Measurements from ENCODE around the gene EP400.
"Not testable (repeated sequence)": the region's sequence is repeated elsewhere in the genome, so short reads cannot be mapped to it uniquely, and the experiment has no call there.

Gene EP400

DNA sequence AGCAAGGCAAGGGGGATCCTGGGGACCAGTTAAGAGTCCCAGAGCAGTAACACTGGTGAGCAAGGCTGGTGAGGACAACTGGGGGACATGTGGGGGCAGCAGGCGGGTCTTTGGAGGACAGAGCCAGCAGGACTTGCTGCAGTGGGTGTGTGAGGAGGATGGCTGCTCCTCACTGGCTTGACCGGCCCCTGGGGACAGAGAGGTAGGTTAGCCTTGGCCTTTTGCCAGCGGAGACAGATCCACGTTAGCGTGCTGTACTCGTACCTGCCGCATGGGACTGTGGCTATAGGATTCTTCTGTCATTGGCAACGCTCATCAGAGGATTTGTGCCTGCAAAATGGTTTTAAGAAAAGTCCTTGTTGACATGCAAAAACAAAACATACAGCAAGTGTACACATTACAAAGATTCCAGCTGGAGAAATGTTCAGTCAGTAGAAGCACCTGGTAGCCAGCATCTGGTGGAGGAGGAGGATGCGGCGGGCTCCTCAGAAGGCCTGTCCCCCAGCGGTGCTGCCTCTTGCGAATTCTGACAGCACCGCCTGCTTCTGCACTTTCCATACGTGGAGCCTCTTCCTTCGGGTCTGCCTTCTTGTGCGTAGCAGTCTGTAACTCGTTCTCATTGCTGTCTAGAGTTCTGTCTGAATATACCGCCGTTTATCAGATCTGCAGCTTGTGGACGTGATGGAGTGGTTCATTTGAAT lies 91.3 kb downstream of the EP400 start:
- H3K4me3 ChIP-seq (ENCODE audit: low read depth, low read length), result no peak overlapping the region
- no peaks in the 10 kb centered on the region for H3K9me3 ChIP-seq (ENCODE audit: control insufficient read depth, insufficient read depth, low read length)
- no peak overlapping the region for H3K9ac ChIP-seq (ENCODE audit: low read depth, low read length)
- H3K4me1 ChIP-seq (ENCODE audit: control insufficient read depth, insufficient read depth, low read length), result no peaks in the 10 kb centered on the region
- H3K36me3 ChIP-seq (ENCODE audit: control insufficient read depth, insufficient read depth, low read length), result peaks cover 55% of the 10 kb centered on the region
- no peaks in the 10 kb centered on the region for H3K27me3 ChIP-seq (ENCODE audit: control insufficient read depth, insufficient read depth, low read length)

DNA sequence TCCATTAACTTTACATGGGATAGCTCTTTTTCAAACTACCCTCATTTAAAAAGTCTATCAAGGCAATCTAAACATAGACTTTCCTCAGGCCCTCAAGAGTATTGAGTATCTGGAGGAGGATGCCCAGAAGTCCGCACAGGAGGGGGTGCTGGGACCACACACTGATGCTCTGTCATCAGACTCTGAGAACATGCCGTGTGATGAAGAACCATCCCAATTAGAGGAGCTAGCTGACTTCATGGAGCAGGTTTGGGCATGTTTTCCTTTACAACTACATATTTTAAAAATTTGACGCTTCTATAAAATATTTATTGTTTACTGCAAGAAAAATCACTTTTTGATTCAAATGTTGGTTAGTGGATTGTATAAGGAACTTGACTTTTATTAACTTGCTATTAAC lies 93.5 kb downstream of the EP400 start:
- Histone ChIP-seq H3K27me3 (ENCODE audit: control insufficient read depth, insufficient read depth, low read length) (no peaks in the 10 kb centered on the region), H3K9ac (ENCODE audit: low read depth, low read length) (no peak overlapping the region), H3K4me1 (ENCODE audit: control insufficient read depth, insufficient read depth, low read length) (no peaks in the 10 kb centered on the region), H3K9me3 (ENCODE audit: control insufficient read depth, insufficient read depth, low read length) (no peaks in the 10 kb centered on the region), H3K4me3 (ENCODE audit: low read depth, low read length) (no peak overlapping the region), H3K36me3 (ENCODE audit: control insufficient read depth, insufficient read depth, low read length) (peaks cover 48% of the 10 kb centered on the region)

DNA sequence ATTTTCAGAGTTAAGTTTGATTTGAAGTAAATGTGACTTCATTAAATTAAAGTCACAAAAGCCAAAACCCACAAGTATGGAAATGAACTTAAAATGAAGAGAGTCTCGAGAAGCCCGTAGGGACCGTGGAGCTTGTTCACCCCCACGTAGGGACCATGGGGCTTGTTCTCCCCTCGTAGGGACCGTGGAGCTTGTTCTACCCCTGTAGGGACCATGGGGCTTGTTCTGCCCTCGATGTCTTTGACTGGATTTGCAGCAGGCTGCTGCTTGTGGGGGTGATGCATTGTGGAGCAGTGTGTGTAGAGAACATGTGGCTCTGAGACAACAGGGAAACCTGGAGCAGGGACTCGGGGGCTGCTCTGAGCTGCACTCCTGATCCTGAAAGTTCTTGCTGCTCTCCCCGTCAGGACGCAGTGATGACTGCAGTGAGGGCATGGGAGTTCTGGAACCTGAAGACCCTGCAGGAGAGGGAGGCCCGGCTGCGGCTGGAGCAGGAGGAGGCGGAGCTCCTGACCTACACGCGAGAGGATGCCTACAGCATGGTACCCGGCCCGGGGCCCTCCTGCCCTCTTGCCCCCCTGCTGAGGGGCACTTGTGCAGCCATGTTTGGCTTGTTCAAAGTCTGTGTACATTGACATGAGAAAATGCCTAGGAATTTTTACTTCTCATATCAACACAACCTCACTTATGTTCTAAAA lies 94.2 kb downstream of the EP400 start:
- no peaks in the 10 kb centered on the region for H3K27me3 ChIP-seq (ENCODE audit: control insufficient read depth, insufficient read depth, low read length)

DNA sequence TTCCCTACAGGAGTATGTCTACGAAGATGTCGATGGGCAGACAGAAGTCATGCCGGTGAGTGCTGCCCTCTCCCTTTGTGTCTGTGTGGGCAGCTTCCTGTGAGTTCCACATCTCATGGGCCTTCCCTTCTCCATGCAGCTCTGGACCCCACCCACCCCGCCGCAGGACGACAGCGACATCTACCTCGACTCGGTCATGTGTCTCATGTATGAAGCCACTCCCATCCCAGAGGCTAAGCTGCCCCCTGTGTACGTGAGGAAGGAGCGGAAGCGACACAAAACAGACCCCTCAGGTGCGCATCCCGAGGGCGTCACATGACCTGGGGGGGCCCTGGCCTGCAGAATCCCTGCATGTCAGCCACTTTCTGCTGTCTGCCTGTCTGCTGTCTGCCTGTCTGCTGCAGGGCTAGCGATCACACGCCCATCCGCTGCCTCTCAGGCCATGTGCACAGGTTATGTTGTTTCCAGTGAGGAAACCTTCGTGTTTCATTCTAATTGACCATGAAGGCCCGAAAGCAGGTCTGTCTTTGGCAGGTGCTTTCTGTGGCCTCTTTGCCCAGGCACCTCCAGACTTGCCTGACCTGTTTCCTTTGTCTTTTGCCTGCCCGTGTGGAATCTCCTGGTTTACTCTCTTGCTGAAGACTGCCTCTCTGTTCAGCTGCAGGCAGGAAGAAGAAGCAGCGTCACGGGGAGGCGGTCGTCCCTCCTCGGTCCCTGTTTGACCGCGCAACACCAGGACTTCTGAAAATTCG lies 95.1 kb downstream of the EP400 start:
- H3K4me1 ChIP-seq (ENCODE audit: control insufficient read depth, insufficient read depth, low read length), result no peaks in the 10 kb centered on the region
- H3K9me3 ChIP-seq (ENCODE audit: control insufficient read depth, insufficient read depth, low read length), result no peaks in the 10 kb centered on the region
- H3K4me3 ChIP-seq (ENCODE audit: low read depth, low read length), result no peak overlapping the region
- no peak overlapping the region for H3K9ac ChIP-seq (ENCODE audit: low read depth, low read length)
- peaks cover 47% of the 10 kb centered on the region for H3K36me3 ChIP-seq (ENCODE audit: control insufficient read depth, insufficient read depth, low read length)
- H3K27me3 ChIP-seq (ENCODE audit: control insufficient read depth, insufficient read depth, low read length), result no peaks in the 10 kb centered on the region

More for the DNA sequence above, 94.2 kb downstream of the EP400 start:
- Histone ChIP-seq H3K9me3 (ENCODE audit: control insufficient read depth, insufficient read depth, low read length) (no peaks in the 10 kb centered on the region), H3K9ac (ENCODE audit: low read depth, low read length) (no peak overlapping the region), H3K4me1 (ENCODE audit: control insufficient read depth, insufficient read depth, low read length) (no peaks in the 10 kb centered on the region), H3K36me3 (ENCODE audit: control insufficient read depth, insufficient read depth, low read length) (peaks cover 47% of the 10 kb centered on the region), H3K4me3 (ENCODE audit: low read depth, low read length) (no peak overlapping the region)

DNA sequence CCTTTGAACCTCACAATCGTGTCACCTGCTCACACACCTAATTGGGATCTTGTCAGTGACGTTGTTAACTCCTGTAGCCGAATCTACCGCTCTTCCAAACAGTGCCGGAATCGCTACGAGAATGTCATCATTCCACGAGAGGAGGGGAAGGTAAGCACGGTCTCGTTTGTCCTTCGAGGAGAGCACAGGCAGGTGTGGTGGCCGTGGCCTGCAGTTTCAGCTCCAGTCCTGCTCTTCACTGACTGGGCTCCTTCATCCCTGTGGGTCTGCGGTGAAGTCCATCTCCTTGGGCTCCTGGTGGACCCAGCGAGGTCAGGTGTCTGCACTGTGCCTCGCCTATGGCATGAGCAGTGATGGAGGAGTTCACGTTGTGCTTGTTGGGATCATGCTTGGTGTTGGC lies 96.0 kb downstream of the EP400 start:
- H3K9me3 ChIP-seq (ENCODE audit: control insufficient read depth, insufficient read depth, low read length), result no peaks in the 10 kb centered on the region

DNA sequence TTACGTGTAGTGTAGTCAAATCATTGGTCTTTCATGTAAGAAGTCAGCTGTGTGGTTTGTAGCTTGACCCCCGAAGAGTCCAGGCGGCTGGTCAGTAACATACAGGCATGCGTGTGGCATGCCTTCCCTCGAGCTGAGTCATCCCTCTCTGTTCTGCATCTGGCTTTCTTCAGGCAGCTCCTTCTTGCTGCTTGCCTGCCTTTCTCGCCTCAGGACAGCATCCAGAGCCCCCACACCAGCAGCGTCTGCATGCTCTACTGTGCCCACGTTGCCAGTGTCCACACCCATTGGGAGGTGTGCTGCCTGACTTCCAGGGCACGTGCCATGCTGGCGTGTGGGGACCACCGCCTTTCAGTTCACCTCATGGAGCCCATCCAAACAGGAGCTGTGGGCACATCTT lies 96.8 kb downstream of the EP400 start:
- Histone ChIP-seq H3K9me3 (ENCODE audit: control insufficient read depth, insufficient read depth, low read length) (no peaks in the 10 kb centered on the region), H3K36me3 (ENCODE audit: control insufficient read depth, insufficient read depth, low read length) (peaks cover 56% of the 10 kb centered on the region), H3K4me3 (ENCODE audit: low read depth, low read length) (no peak overlapping the region), H3K4me1 (ENCODE audit: control insufficient read depth, insufficient read depth, low read length) (no peaks in the 10 kb centered on the region), H3K27me3 (ENCODE audit: control insufficient read depth, insufficient read depth, low read length) (no peaks in the 10 kb centered on the region), H3K9ac (ENCODE audit: low read depth, low read length) (no peak overlapping the region)

More for the DNA sequence above, 96.0 kb downstream of the EP400 start:
- Histone ChIP-seq H3K4me3 (ENCODE audit: low read depth, low read length) (no peak overlapping the region), H3K36me3 (ENCODE audit: control insufficient read depth, insufficient read depth, low read length) (peaks cover 55% of the 10 kb centered on the region), H3K27me3 (ENCODE audit: control insufficient read depth, insufficient read depth, low read length) (no peaks in the 10 kb centered on the region), H3K4me1 (ENCODE audit: control insufficient read depth, insufficient read depth, low read length) (no peaks in the 10 kb centered on the region), H3K9ac (ENCODE audit: low read depth, low read length) (no peak overlapping the region)

DNA sequence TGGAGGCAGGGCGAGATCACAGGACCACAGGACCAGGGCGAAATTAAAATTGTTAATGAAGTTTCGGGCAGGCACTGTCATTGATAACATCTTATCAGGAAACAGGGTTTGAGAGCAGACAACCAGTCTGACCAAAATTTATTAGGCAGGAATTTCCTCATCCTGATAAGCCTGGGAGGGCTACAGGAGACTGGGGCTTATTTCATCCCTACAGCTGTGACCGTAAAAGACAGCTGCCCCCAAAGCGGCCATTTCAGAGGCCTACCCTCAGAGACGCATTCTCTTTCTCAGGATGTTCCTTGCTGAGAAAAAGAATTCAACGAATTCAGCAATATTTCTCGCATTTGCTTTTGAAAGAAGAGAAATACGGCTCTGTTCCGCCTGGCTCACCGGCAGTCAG lies 97.9 kb downstream of the EP400 start:
- peaks cover 60% of the 10 kb centered on the region for H3K36me3 ChIP-seq (ENCODE audit: control insufficient read depth, insufficient read depth, low read length)

DNA sequence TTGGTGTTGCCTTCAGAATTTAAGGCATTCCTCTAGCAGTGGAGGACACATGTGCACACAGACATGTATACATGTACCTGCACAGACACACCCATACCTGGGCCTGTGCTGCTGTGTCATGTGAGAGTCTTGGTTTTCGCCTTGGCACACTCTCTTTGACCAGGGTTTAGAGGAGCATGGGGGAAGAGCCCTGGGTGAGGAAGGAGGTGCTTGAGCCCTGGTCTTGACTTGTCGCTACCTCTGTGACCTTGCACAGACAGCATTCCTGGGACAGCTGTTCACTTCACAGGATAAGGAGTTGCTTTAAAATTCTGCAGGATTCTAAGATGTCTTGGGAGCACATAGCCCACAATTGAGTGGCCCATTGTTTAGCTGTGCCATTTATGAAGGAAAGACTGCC lies 99.7 kb downstream of the EP400 start:
- Histone ChIP-seq H3K4me1 (ENCODE audit: control insufficient read depth, insufficient read depth, low read length) (no peaks in the 10 kb centered on the region), H3K36me3 (ENCODE audit: control insufficient read depth, insufficient read depth, low read length) (peaks cover 67% of the 10 kb centered on the region), H3K4me3 (ENCODE audit: low read depth, low read length) (no peak overlapping the region), H3K9ac (ENCODE audit: low read depth, low read length) (no peak overlapping the region), H3K27me3 (ENCODE audit: control insufficient read depth, insufficient read depth, low read length) (no peaks in the 10 kb centered on the region), H3K9me3 (ENCODE audit: control insufficient read depth, insufficient read depth, low read length) (no peaks in the 10 kb centered on the region)

More for the DNA sequence above, 97.9 kb downstream of the EP400 start:
- H3K4me3 ChIP-seq (ENCODE audit: low read depth, low read length); H3K27me3 ChIP-seq (ENCODE audit: control insufficient read depth, insufficient read depth, low read length); H3K9me3 ChIP-seq (ENCODE audit: control insufficient read depth, insufficient read depth, low read length); H3K4me1 ChIP-seq (ENCODE audit: control insufficient read depth, insufficient read depth, low read length); H3K9ac ChIP-seq (ENCODE audit: low read depth, low read length): not testable (repeated sequence)

DNA sequence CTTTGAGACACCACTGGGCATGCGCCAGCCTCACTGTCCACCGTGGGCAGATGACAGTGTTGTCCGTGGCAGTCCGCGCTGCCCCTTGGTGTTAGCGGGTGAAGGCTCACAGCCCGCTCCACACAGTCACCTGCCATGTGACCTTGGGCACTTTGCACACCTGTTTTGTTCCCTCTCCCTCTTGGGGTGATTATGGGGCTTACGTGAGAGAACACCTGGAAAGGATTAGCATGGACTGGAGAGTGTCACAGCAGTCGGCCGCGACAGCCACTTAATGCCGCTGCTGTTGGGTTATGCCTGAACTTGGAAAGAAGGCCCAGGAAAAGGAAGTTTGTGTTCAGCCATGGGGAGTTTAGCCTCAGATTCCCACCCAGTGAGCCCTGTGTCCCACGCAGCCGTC lies 100.1 kb downstream of the EP400 start:
- Histone ChIP-seq H3K4me3 (ENCODE audit: low read depth, low read length) (no peak overlapping the region), H3K9me3 (ENCODE audit: control insufficient read depth, insufficient read depth, low read length) (no peaks in the 10 kb centered on the region), H3K27me3 (ENCODE audit: control insufficient read depth, insufficient read depth, low read length) (no peaks in the 10 kb centered on the region), H3K4me1 (ENCODE audit: control insufficient read depth, insufficient read depth, low read length) (no peaks in the 10 kb centered on the region), H3K9ac (ENCODE audit: low read depth, low read length) (no peak overlapping the region), H3K36me3 (ENCODE audit: control insufficient read depth, insufficient read depth, low read length) (peaks cover 67% of the 10 kb centered on the region)

DNA sequence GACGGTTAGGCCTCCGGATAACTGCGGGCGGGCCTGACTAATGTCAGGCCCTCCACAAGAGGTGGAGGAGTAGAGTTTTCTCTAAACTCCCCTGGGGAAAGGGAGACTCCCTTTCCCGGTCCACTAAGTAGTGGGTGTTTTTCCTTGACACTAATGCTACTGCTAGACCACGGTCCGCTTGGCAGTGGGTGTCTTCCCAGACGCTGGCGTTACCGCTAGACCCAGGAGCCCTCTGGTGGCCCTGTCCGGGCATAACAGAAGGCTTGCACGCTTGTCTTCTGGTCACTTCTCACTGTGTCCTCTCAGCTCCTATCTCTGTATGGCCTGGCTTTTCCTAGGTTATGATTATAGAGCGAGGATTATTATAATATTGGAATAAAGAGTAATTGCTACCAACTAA lies 102.0 kb downstream of the EP400 start:
- H3K36me3 ChIP-seq (ENCODE audit: control insufficient read depth, insufficient read depth, low read length), result peaks cover 60% of the 10 kb centered on the region
- H3K4me3 ChIP-seq (ENCODE audit: low read depth, low read length); H3K9ac ChIP-seq (ENCODE audit: low read depth, low read length); H3K27me3 ChIP-seq (ENCODE audit: control insufficient read depth, insufficient read depth, low read length); H3K4me1 ChIP-seq (ENCODE audit: control insufficient read depth, insufficient read depth, low read length); H3K9me3 ChIP-seq (ENCODE audit: control insufficient read depth, insufficient read depth, low read length): not testable (repeated sequence)

DNA sequence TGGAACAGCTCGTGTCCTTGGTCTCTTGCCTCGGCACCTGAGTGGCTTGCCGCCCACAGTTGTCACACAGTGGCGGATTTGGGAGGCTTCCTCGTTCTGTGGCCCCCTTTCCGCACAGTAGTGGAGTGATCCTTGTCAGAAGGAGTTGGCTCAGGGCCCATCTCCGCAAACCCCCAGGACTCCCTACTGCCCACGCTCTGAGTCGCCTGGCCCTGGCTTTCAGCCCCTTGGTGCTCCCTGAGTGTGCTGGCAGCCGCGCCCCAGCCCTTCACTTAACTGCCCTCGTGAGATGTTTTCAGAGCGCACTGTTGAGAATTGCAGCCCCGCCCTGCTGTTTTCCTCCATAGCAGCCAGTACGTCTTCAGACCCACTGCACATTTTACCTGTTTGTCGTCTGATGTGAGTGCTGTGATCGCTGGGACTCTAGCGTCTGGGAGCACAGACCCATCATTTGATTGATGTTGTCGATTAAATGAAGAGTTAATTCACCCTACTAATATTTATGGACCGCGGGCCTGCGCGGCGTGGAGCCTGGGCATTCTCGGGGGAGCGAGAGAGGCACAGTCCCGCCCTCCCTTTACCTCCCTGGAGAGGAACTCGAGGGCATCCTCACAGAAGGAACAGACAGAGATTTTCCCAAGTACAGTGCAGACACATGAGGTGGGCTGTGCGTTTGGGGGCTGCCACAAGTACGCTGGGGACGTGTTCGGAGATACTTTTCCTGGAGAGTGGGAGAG lies 102.6 kb downstream of the EP400 start:
- peaks cover 64% of the 10 kb centered on the region for H3K36me3 ChIP-seq (ENCODE audit: control insufficient read depth, insufficient read depth, low read length)
- H3K9me3 ChIP-seq (ENCODE audit: control insufficient read depth, insufficient read depth, low read length), result no peaks in the 10 kb centered on the region
- H3K4me1 ChIP-seq (ENCODE audit: control insufficient read depth, insufficient read depth, low read length), result no peaks in the 10 kb centered on the region
- H3K4me3 ChIP-seq (ENCODE audit: low read depth, low read length), result no peak overlapping the region
- no peak overlapping the region for H3K9ac ChIP-seq (ENCODE audit: low read depth, low read length)
- H3K27me3 ChIP-seq (ENCODE audit: control insufficient read depth, insufficient read depth, low read length), result no peaks in the 10 kb centered on the region

Measured in iPS-15b (cell line).